ENCODE data around the gene GSG1.

GSG1 gene

DNA sequence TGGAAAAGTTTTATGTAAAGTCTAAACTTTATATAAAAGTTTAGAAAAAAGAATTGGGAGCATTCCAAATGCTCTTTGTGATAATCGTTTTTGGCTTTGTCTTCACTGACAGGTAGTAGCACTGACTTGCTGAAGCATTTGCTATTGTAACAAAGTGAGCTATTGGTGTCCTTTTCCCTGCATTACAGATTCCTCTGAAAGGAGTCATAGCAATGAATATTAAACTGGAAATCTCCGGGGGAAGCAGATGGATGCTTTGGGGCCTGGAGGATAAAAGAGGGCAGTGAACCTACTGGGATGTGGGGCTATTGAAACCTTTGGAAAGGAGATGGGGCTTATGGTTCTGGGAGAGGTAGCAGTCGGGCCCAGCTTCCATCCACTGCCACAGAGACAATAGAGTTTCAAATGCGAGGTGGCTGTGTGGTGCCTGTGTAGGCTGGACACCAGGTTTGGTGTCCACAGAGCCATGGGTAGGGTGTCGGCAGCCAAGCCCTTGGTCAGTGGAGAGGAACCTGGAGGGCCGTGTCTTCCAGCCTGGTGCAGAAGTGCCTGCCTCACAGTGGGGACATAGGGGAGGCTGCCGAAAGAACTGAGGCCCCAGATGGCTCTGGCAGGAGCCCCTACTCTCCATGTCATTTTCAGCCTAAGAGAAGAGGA, 10.1 kb downstream of the GSG1 start:
- FAIRE-seq (no peak), DNase-seq (ENCODE audit: insufficient read length, low spot score) (no peak)
- TF ChIP-seq, protein P1, sequence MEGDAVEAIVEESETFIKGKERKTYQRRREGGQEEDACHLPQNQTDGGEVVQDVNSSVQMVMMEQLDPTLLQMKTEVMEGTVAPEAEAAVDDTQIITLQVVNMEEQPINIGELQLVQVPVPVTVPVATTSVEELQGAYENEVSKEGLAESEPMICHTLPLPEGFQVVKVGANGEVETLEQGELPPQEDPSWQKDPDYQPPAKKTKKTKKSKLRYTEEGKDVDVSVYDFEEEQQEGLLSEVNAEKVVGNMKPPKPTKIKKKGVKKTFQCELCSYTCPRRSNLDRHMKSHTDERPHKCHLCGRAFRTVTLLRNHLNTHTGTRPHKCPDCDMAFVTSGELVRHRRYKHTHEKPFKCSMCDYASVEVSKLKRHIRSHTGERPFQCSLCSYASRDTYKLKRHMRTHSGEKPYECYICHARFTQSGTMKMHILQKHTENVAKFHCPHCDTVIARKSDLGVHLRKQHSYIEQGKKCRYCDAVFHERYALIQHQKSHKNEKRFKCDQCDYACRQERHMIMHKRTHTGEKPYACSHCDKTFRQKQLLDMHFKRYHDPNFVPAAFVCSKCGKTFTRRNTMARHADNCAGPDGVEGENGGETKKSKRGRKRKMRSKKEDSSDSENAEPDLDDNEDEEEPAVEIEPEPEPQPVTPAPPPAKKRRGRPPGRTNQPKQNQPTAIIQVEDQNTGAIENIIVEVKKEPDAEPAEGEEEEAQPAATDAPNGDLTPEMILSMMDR (IDR thresholded peaks at IDR 0.05; ENCODE audit: insufficient read depth, missing control alignments), result no peak

DNA sequence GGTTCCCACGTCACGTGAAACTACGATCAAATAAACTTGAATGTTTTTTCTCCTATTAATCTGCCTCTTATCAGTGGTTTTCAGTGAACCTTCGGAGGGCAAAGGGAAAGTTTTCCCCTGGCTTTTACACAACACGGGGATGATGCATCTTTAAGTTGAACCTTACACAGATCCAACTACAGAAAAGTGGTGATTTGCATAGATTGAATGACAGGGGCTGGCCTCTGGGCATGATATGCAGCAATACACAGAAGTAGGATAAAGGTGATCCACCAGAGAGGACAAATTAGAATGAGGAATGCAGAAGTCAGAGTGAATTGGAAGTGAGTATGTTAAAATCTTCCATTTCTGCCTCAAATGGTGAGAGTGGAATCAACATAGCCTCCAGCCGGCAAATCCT, 11.6 kb downstream of the GSG1 start:
- DNase-seq (ENCODE audit: insufficient read length, low spot score) (no peak), FAIRE-seq (no peak)
- TF ChIP-seq, protein P1 (IDR thresholded peaks at IDR 0.05; ENCODE audit: insufficient read depth, missing control alignments), result no peak

DNA sequence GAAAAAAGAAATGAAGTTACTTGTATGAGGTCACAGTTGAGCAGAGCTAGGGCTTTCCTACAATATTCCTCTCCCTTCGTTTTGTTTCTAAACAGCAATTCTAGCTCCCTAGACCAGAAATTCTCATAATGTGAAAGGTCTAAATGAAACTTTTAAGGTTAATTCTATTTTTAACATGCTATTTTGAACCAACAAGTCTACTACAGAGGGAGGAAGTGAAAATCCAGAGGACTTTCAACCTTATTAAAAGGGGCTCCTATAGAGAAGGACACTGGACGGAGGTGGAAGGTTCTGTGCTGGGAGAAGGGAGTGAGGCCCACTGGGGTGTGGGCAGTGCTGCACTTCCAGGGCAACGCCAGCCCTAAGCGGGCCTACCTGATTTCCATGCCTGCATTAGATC, 13.4 kb downstream of the GSG1 start:
- DNase-seq (ENCODE audit: insufficient read length, low spot score), result no peak
- FAIRE-seq, result no peak
- TF ChIP-seq, protein P1 (IDR thresholded peaks at IDR 0.05; ENCODE audit: insufficient read depth, missing control alignments), result no peak

DNA sequence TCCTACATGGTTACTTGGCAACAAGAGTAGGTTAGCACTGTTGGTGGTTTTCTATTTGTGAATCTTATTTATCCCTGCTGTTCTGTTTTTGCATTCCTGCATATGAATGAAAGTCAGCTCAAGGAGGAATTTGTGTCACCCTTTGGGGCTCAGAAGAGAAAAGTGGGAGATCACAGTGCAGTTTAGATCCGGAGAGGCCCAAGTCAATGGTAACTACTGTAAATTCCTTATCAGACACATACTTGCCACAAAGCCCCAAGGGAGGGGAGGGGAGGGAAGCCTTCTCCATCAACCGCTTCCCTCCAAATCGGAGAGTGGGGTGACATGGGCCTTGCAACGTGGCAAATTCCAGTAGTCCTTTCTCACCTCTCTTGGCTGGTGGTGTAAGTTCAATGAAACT, 15.0 kb downstream of the GSG1 start:
- TF ChIP-seq, protein P1 (IDR thresholded peaks at IDR 0.05; ENCODE audit: insufficient read depth, missing control alignments), result no peak
- no peak for FAIRE-seq
- no peak for DNase-seq (ENCODE audit: insufficient read length, low spot score)

DNA sequence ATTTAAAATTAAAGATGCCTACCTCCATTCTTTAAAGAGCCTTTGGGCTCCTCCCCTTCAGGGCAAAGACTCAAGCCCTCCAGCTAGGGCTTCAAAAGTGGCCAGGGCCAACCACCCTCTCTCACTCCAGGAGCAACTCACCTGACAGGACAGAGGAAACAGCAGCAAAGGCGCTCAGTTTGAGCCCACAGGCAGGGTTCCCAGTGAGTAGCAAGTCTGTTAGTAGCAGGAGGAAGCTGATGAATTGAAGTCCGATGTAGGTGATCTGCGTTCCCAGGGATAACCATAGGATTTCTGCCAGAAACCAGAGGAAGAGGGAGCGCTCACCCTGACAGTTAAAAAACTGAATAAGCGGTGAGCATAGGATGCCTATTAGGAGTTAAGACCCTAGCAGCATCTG, 15.7 kb downstream of the GSG1 start:
- TF ChIP-seq, protein P1 (IDR thresholded peaks at IDR 0.05; ENCODE audit: insufficient read depth, missing control alignments), result no peak
- DNase-seq (ENCODE audit: insufficient read length, low spot score) (no peak), FAIRE-seq (no peak)

DNA sequence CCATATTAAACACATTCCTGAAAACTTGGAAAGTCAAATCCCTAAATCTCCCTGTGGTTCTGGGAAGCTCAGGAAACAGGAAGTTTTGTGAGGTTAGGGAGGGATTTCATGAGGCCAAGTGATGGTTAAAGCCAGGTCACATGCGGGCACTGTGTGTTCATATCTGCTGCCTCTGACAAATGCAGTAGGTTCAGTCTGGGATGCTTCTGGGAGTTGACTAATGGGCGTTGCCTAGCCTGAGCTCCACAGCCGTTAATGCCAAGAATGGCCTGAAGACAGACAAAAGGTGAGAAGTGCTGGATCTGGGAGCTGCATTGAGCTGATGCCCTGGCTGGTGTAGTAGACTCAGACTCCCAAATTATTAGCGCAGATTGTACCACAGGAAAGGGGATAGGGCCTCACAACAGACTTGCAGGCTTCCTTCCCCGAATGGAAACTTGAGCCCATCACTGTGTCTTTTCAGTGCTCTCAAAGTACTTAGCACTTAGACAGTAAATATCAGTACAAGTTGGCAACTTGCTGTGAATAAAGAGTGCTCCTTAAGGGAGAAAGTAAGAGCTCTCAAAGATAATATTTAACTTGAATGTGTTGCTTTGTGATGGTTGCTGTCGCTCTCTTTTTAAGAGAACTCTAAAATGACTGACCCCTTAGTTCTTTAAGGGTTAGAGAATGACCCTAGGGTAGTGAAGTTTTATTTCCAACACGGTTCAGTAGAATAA, 17.3 kb downstream of the GSG1 start:
- FAIRE-seq, result no peak
- no peak for DNase-seq (ENCODE audit: insufficient read length, low spot score)

More for the DNA sequence above, 17.3 kb downstream of the GSG1 start:
- TF ChIP-seq, protein P1 (IDR thresholded peaks at IDR 0.05; ENCODE audit: insufficient read depth, missing control alignments), result no peak

Data from D721Med (cell line).